Trophoblast cell (in vitro differentiated cells and primary cell): Measurements from ENCODE around the gene COL19A1.
"Not testable (repeated sequence)": the region's sequence is repeated elsewhere in the genome, so short reads cannot be mapped to it uniquely, and the experiment has no call there.

Source experiments
- DNase-seq, 2 donors: peaks; one replicate each; pipeline ENCODE4 v3.0.0-alpha.2; 2016
- H2AFZ ChIP-seq: 2 replicates; pipeline ENCODE4 v1.6.1; 2013; ENCODE audit warnings: low read length, moderate library complexity, mild to moderate bottlenecking; ENCODE audit not compliant: insufficient read depth, poor library complexity
- H2AK5ac ChIP-seq: 2 replicates; pipeline ENCODE4 v1.6.1; 2013; ENCODE audit warnings: mild to moderate bottlenecking, low read length
- H2BK120ac ChIP-seq: 2 replicates; pipeline ENCODE4 v1.6.1; 2013; ENCODE audit warnings: low read length, mild to moderate bottlenecking, moderate library complexity; ENCODE audit not compliant: insufficient read depth, poor library complexity
- H2BK12ac ChIP-seq: 2 replicates; pipeline ENCODE4 v1.6.1; 2013; ENCODE audit warnings: mild to moderate bottlenecking, low read length, moderate library complexity
- H2BK5ac ChIP-seq: 2 replicates; pipeline ENCODE4 v1.6.1; 2013; ENCODE audit warnings: low read length, low read depth, moderate library complexity, mild to moderate bottlenecking; ENCODE audit not compliant: poor library complexity
- H3K14ac ChIP-seq: 2 replicates; pipeline ENCODE4 v1.6.1; 2013; ENCODE audit warnings: mild to moderate bottlenecking, low read length
- H3K18ac ChIP-seq: 2 replicates; pipeline ENCODE4 v1.6.1; 2013; ENCODE audit warnings: mild to moderate bottlenecking, low read length
- H3K23ac ChIP-seq: 2 replicates; pipeline ENCODE4 v1.6.1; 2013; ENCODE audit warnings: low read length
- H3K27ac ChIP-seq: 2 replicates; pipeline ENCODE4 v1.5.1; 2013; ENCODE audit warnings: low read depth, mild to moderate bottlenecking, inconsistent platforms, low read length, moderate library complexity
- H3K27me3 ChIP-seq: 2 replicates; pipeline ENCODE4 v1.6.1; 2013; ENCODE audit warnings: inconsistent platforms, mild to moderate bottlenecking, low read length, moderate library complexity; ENCODE audit not compliant: insufficient read depth
- H3K36me3 ChIP-seq, 2 experiments: 1 replicate in 1 of 2; 2 replicates in 1 of 2; pipeline ENCODE4 v1.6.1; 2013; ENCODE audit warnings: low read length in 2 of 2, mild to moderate bottlenecking in 2 of 2, moderate library complexity in 1 of 2; ENCODE audit not compliant: insufficient read depth in 2 of 2, control insufficient read depth in 1 of 2
- H3K4ac ChIP-seq: 2 replicates; pipeline ENCODE4 v1.6.1; 2013; ENCODE audit warnings: low read depth, mild to moderate bottlenecking, low read length, moderate library complexity
- H3K4me1 ChIP-seq, 2 experiments: 1 replicate in 1 of 2; 2 replicates in 1 of 2; pipeline ENCODE4 v1.6.1; 2013; ENCODE audit warnings: low read length in 2 of 2, mild to moderate bottlenecking in 2 of 2, moderate library complexity in 1 of 2; ENCODE audit not compliant: insufficient read depth in 2 of 2, control insufficient read depth in 1 of 2
- H3K4me2 ChIP-seq: 2 replicates; pipeline ENCODE4 v1.6.1; 2013; ENCODE audit warnings: inconsistent platforms, mild to moderate bottlenecking, low read length, moderate library complexity
- H3K4me3 ChIP-seq: 2 replicates; pipeline ENCODE4 v1.5.1; 2013; ENCODE audit warnings: mild to moderate bottlenecking, low read depth, low read length, inconsistent platforms
- H3K79me1 ChIP-seq: one replicate; pipeline ENCODE4 v1.6.1; 2013; ENCODE audit warnings: low read length
- H3K79me2 ChIP-seq: 2 replicates; pipeline ENCODE4 v1.6.1; 2013; ENCODE audit warnings: low read length, mild to moderate bottlenecking; ENCODE audit not compliant: control insufficient read depth, insufficient read depth, poor library complexity
- H3K9ac ChIP-seq: 2 replicates; pipeline ENCODE4 v1.6.1; 2013; ENCODE audit warnings: mild to moderate bottlenecking, low read length
- H3K9me3 ChIP-seq: 2 replicates; pipeline ENCODE4 v1.6.1; 2013; ENCODE audit warnings: low read depth, mild to moderate bottlenecking, control low read depth, inconsistent platforms, low read length; ENCODE audit not compliant: insufficient read depth
- H4K12ac ChIP-seq: 2 replicates; pipeline ENCODE4 v1.6.1; 2013; ENCODE audit warnings: low read depth, mild to moderate bottlenecking, low read length, moderate library complexity
- H4K8ac ChIP-seq: 2 replicates; pipeline ENCODE4 v1.6.1; 2013; ENCODE audit warnings: low read depth, mild to moderate bottlenecking, low read length, moderate library complexity
- H4K91ac ChIP-seq: one replicate; pipeline ENCODE4 v1.6.1; 2013; ENCODE audit warnings: low read depth, mild to moderate bottlenecking, low read length, moderate library complexity
- WGBS: extraction: QIAGEN DNeasy Blood & Tissue Kit; methylation state at CpG from one replicate; pipeline ENCODE4 v1.1.7; 2013; ENCODE audit warnings: missing lambda C conversion rate; ENCODE audit not compliant: insufficient read length, insufficient coverage; ENCODE audit errors: extremely low coverage; 5-methylcytosine and 5-hydroxymethylcytosine counted together

The COL19A1 gene

GRCh38 chr6:70023201-70023600 lies 156.8 kb downstream of the COL19A1 start:
- not testable (repeated sequence) for H4K12ac ChIP-seq, H2AK5ac ChIP-seq, H4K91ac ChIP-seq, H3K4me3 ChIP-seq, H3K23ac ChIP-seq, H3K79me1 ChIP-seq, H2BK5ac ChIP-seq, H3K18ac ChIP-seq, H3K4ac ChIP-seq, H4K8ac ChIP-seq, H3K36me3 ChIP-seq, DNase-seq, H3K79me2 ChIP-seq, H3K14ac ChIP-seq, H2AFZ ChIP-seq, H3K9me3 ChIP-seq, H3K27me3 ChIP-seq, H3K4me2 ChIP-seq, H2BK12ac ChIP-seq, H3K9ac ChIP-seq, H2BK120ac ChIP-seq, H3K4me1 ChIP-seq, H3K27ac ChIP-seq
- WGBS = no CpG with 5 or more reads among the region's 10 CpGs

GRCh38 chr6:70028246-70028645 lies 161.9 kb downstream of the COL19A1 start:
- Histone ChIP-seq H2BK120ac (no peak overlapping the region), H4K91ac (no peak overlapping the region), H3K9me3 (no peaks in the 10 kb centered on the region), H3K18ac (no peak overlapping the region), H2AFZ (no peak overlapping the region), H3K23ac (no peak overlapping the region), H4K12ac (no peak overlapping the region), H3K36me3 (no peaks in the 10 kb centered on the region), H3K9ac (no peak overlapping the region), H3K4ac (no peak overlapping the region), H4K8ac (no peak overlapping the region), H3K27ac (no peak overlapping the region), H3K79me2 (no peaks in the 10 kb centered on the region), H3K4me1 (no peaks in the 10 kb centered on the region), H3K14ac (no peak overlapping the region), H3K79me1 (no peaks in the 10 kb centered on the region), H2AK5ac (no peak overlapping the region), H3K4me3 (no peak overlapping the region), H2BK5ac (no peak overlapping the region), H3K4me2 (no peak overlapping the region), H2BK12ac (no peak overlapping the region), H3K27me3 (no peaks in the 10 kb centered on the region)
- DNase-seq = no peak
- no CpG with 5 or more reads among the region's 1 CpG for WGBS

GRCh38 chr6:70028926-70029325 lies 162.6 kb downstream of the COL19A1 start:
- H3K4me3 ChIP-seq = no peak overlapping the region
- H3K18ac ChIP-seq = no peak overlapping the region
- H2AFZ ChIP-seq = no peak overlapping the region
- no peak overlapping the region for H2BK12ac ChIP-seq
- no peaks in the 10 kb centered on the region for H3K4me1 ChIP-seq
- no peak overlapping the region for H3K27ac ChIP-seq
- H3K36me3 ChIP-seq = no peaks in the 10 kb centered on the region
- no peak overlapping the region for H4K91ac ChIP-seq
- H3K27me3 ChIP-seq = no peaks in the 10 kb centered on the region
- H3K4ac ChIP-seq = no peak overlapping the region
- no peak overlapping the region for H3K4me2 ChIP-seq
- H2BK5ac ChIP-seq = no peak overlapping the region
- H3K14ac ChIP-seq = no peak overlapping the region
- no peak overlapping the region for H4K8ac ChIP-seq
- no peaks in the 10 kb centered on the region for H3K79me2 ChIP-seq
- no peaks in the 10 kb centered on the region for H3K9me3 ChIP-seq
- no peak overlapping the region for H4K12ac ChIP-seq
- no peak overlapping the region for H3K9ac ChIP-seq
- no peak for DNase-seq
- H2AK5ac ChIP-seq = no peak overlapping the region
- no peaks in the 10 kb centered on the region for H3K79me1 ChIP-seq
- H3K23ac ChIP-seq = no peak overlapping the region
- no peak overlapping the region for H2BK120ac ChIP-seq

- H2BK5ac ChIP-seq = no peak overlapping the region
- no peak overlapping the region for H3K4me2 ChIP-seq
- no peak overlapping the region for H2AK5ac ChIP-seq
- no peak overlapping the region for H2AFZ ChIP-seq
- no peak overlapping the region for H4K8ac ChIP-seq
- H2BK120ac ChIP-seq = no peak overlapping the region
- H3K4me1 ChIP-seq = no peaks in the 10 kb centered on the region
- no peak overlapping the region for H3K9ac ChIP-seq
- no peak overlapping the region for H3K18ac ChIP-seq
- no CpG with 5 or more reads among the region's 3 CpGs for WGBS
- no peak overlapping the region for H2BK12ac ChIP-seq
- no peak overlapping the region for H4K91ac ChIP-seq
- no peak overlapping the region for H3K14ac ChIP-seq
- no peak overlapping the region for H3K4me3 ChIP-seq
- H3K79me2 ChIP-seq = no peaks in the 10 kb centered on the region
- no peak overlapping the region for H3K27ac ChIP-seq
- no peaks in the 10 kb centered on the region for H3K79me1 ChIP-seq
- no peak for DNase-seq
- H3K23ac ChIP-seq = no peak overlapping the region
- H3K27me3 ChIP-seq = no peaks in the 10 kb centered on the region
- H4K12ac ChIP-seq = no peak overlapping the region
- no peaks in the 10 kb centered on the region for H3K9me3 ChIP-seq
- H3K4ac ChIP-seq = no peak overlapping the region
- H3K36me3 ChIP-seq = no peaks in the 10 kb centered on the region
Measured at GRCh38 chr6:70033781-70034180, 167.4 kb downstream of the COL19A1 start.

- Histone ChIP-seq H3K27ac (no peak overlapping the region), H3K4me2 (no peak overlapping the region), H2BK5ac (no peak overlapping the region), H3K4me1 (no peaks in the 10 kb centered on the region), H3K79me1 (no peaks in the 10 kb centered on the region), H3K23ac (no peak overlapping the region), H3K27me3 (no peaks in the 10 kb centered on the region), H2AFZ (no peak overlapping the region), H4K91ac (no peak overlapping the region), H2AK5ac (no peak overlapping the region), H3K4ac (no peak overlapping the region), H3K9me3 (no peaks in the 10 kb centered on the region), H4K8ac (no peak overlapping the region), H3K18ac (no peak overlapping the region), H4K12ac (no peak overlapping the region), H3K4me3 (no peak overlapping the region), H3K79me2 (no peaks in the 10 kb centered on the region), H3K36me3 (no peaks in the 10 kb centered on the region), H2BK120ac (no peak overlapping the region), H2BK12ac (no peak overlapping the region), H3K9ac (no peak overlapping the region), H3K14ac (no peak overlapping the region)
- no CpG with 5 or more reads among the region's 1 CpG for WGBS
- DNase-seq = no peak
Measured at GRCh38 chr6:70037445-70037844, 171.1 kb downstream of the COL19A1 start.
